ENCODE measurements around the gene PROK1.
A peak's percentile ranks its signal among the peaks of the same experiment; 100 is the strongest.

PROK1 gene

DNA sequence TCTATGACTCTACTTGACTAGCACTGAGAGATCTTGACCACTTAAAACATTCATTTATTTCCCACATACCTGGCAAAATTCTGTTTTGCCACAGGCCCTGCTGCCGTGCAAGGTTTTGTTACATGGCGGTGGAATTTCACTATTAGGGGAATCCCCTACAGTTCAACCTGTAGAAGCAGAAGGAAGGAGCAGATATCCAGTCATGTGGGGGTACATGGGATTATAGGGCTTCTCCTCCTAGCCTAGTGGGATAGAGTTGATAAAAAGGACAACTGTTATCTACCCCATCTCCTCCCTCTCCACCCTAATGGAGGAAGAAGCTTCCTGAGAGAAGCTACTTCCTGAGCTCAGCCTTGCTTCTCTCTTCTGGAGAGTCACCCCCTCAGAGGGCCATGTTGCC lies 17.7 kb upstream of the PROK1 start:
- Histone ChIP-seq H2AFZ (ENCODE audit: low read depth, low read length) (no peak overlapping the region), H3K4ac (ENCODE audit: low read depth in 1 of 2, low read length in 2 of 2) (no peak overlapping the region), H3K9ac (ENCODE audit: low read length) (no peak overlapping the region), H3K23ac (ENCODE audit: low read length in 2 of 2) (no peak overlapping the region), H2BK15ac (ENCODE audit: low read depth, poor library complexity, severe bottlenecking) (no peak overlapping the region), H2BK5ac (ENCODE audit: low read depth, low read length, poor library complexity, severe bottlenecking) (no peak overlapping the region), H3K9me3 (ENCODE audit: control insufficient read depth, low read length) (no peaks in the 10 kb centered on the region), H3K27me3 (ENCODE audit: control insufficient read depth in 1 of 2, insufficient read depth in 1 of 2, low read length in 2 of 2) (peaks cover 36 to 56% of the 10 kb centered on the region in 2 experiments), H4K91ac (ENCODE audit: low read length) (no peak overlapping the region), H3K27ac (ENCODE audit: low read length, poor library complexity, severe bottlenecking) (no peak overlapping the region), H3K14ac (ENCODE audit: low read length in 2 of 2) (no peak overlapping the region), H3K4me1 (ENCODE audit: control insufficient read depth, insufficient read depth, low read depth, low read length) (peaks cover 4% of the 10 kb centered on the region), H3K4me2 (ENCODE audit: low read length, poor library complexity, severe bottlenecking) (no peak overlapping the region), H2AK5ac (ENCODE audit: low read length, severe bottlenecking) (no peak overlapping the region), H3K79me1 (replicated peaks; ENCODE audit: low read length, poor library complexity, severe bottlenecking) (no peaks in the 10 kb centered on the region), H2BK120ac (ENCODE audit: low read depth, low read length) (no peak overlapping the region), H3K4me3 (ENCODE audit: insufficient read depth in 1 of 2, low read depth in 1 of 2, low read length in 2 of 2) (no peak overlapping the region), H2BK12ac (ENCODE audit: low read length in 2 of 2) (no peak overlapping the region), H3K36me3 (ENCODE audit: control insufficient read depth in 1 of 2, insufficient read depth in 2 of 2, low read depth in 1 of 2, low read length in 2 of 2) (no peaks in the 10 kb centered on the region), H3K18ac (ENCODE audit: low read depth in 1 of 2, low read length in 2 of 2) (no peak overlapping the region), H4K8ac (ENCODE audit: low read length) (no peak overlapping the region)
- no peak for DNase-seq
- 100% methylated on average over 2 of the region's 2 CpGs for WGBS

- Histone ChIP-seq H2AFZ (ENCODE audit: low read depth, low read length) (no peak overlapping the region), H3K23ac (ENCODE audit: low read length in 2 of 2) (no peak overlapping the region), H3K9ac (ENCODE audit: low read length) (no peak overlapping the region), H3K4me2 (ENCODE audit: low read length, poor library complexity, severe bottlenecking) (no peak overlapping the region), H3K4ac (ENCODE audit: low read depth in 1 of 2, low read length in 2 of 2) (no peak overlapping the region), H3K27ac (ENCODE audit: low read length, poor library complexity, severe bottlenecking) (no peak overlapping the region), H3K4me3 (ENCODE audit: insufficient read depth in 1 of 2, low read depth in 1 of 2, low read length in 2 of 2) (no peak overlapping the region), H4K91ac (ENCODE audit: low read length) (no peak overlapping the region), H2BK12ac (ENCODE audit: low read length in 2 of 2) (no peak overlapping the region), H3K27me3 (ENCODE audit: control insufficient read depth in 1 of 2, insufficient read depth in 1 of 2, low read length in 2 of 2) (peaks cover 36 to 51% of the 10 kb centered on the region in 2 experiments), H2BK5ac (ENCODE audit: low read depth, low read length, poor library complexity, severe bottlenecking) (no peak overlapping the region), H3K4me1 (ENCODE audit: control insufficient read depth, insufficient read depth, low read depth, low read length) (peaks cover 4% of the 10 kb centered on the region), H2BK120ac (ENCODE audit: low read depth, low read length) (no peak overlapping the region), H2AK5ac (ENCODE audit: low read length, severe bottlenecking) (no peak overlapping the region), H3K18ac (ENCODE audit: low read depth in 1 of 2, low read length in 2 of 2) (no peak overlapping the region), H2BK15ac (ENCODE audit: low read depth, poor library complexity, severe bottlenecking) (no peak overlapping the region), H3K14ac (ENCODE audit: low read length in 2 of 2) (no peak overlapping the region), H3K79me1 (replicated peaks; ENCODE audit: low read length, poor library complexity, severe bottlenecking) (no peaks in the 10 kb centered on the region), H3K36me3 (ENCODE audit: control insufficient read depth in 1 of 2, insufficient read depth in 2 of 2, low read depth in 1 of 2, low read length in 2 of 2) (no peaks in the 10 kb centered on the region), H3K9me3 (ENCODE audit: control insufficient read depth, low read length) (no peaks in the 10 kb centered on the region), H4K8ac (ENCODE audit: low read length) (no peak overlapping the region)
- WGBS = 20% methylated on average over 3 of the region's 3 CpGs
- peak; percentile 59 for DNase-seq
Observed at GRCh38 chr1:110433803-110434202, 17.1 kb upstream of the PROK1 start.

DNA sequence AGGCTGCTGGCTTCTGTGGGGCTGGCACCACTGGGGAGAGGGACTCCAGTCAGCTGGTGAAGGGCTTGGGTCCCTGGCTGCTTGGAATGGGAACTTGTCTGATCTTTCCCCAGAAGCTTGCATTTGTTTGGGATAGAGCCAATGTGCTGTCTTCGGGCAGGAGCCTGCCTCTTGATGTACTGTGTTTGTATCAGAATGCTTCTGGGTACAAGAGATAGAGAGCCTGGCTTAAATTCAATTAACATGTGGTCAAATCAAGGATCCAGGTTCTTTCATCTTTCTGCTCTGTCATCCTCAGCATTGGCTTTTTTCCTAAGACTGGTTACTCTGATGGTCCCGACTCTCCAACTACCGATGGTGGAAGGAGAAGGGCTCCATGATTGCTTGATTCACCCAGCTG lies 16.0 kb upstream of the PROK1 start:
- no peak overlapping the region for H3K4me3 ChIP-seq (ENCODE audit: insufficient read depth in 1 of 2, low read depth in 1 of 2, low read length in 2 of 2)

DNA sequence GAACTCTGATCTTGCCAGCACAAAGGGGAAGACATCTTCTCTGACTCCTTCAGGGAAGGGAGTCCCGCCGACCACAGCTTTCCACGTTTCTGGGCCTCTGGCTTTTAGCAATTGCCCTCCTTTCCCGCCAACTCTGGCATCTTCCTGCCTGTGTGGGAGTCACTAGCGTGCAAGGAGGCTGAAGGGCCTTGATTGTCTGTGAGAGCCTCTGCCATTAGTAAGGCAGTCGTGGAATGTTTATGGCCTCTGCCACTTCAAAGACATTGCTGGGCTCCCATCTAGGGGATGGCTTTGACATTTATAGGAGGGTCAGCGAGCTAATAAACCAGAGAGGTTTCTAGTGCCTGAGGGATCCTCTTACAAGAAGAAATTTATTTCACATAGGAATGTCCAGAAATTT lies 14.3 kb upstream of the PROK1 start:
- Histone ChIP-seq H3K4me3 (ENCODE audit: insufficient read depth in 1 of 2, low read depth in 1 of 2, low read length in 2 of 2) (no peak overlapping the region), H2AK5ac (ENCODE audit: low read length, severe bottlenecking) (no peak overlapping the region), H3K4ac (ENCODE audit: low read depth in 1 of 2, low read length in 2 of 2) (no peak overlapping the region), H3K9me3 (ENCODE audit: control insufficient read depth, low read length) (no peaks in the 10 kb centered on the region), H3K4me1 (ENCODE audit: control insufficient read depth, insufficient read depth, low read depth, low read length) (peaks cover 4% of the 10 kb centered on the region), H4K91ac (ENCODE audit: low read length) (no peak overlapping the region), H3K18ac (ENCODE audit: low read depth in 1 of 2, low read length in 2 of 2) (no peak overlapping the region), H2BK12ac (ENCODE audit: low read length in 2 of 2) (no peak overlapping the region), H3K9ac (ENCODE audit: low read length) (no peak overlapping the region), H3K23ac (ENCODE audit: low read length in 2 of 2) (no peak overlapping the region), H3K4me2 (ENCODE audit: low read length, poor library complexity, severe bottlenecking) (no peak overlapping the region), H2BK15ac (ENCODE audit: low read depth, poor library complexity, severe bottlenecking) (no peak overlapping the region), H3K36me3 (ENCODE audit: control insufficient read depth in 1 of 2, insufficient read depth in 2 of 2, low read depth in 1 of 2, low read length in 2 of 2) (no peaks in the 10 kb centered on the region), H2AFZ (ENCODE audit: low read depth, low read length) (no peak overlapping the region), H3K79me1 (replicated peaks; ENCODE audit: low read length, poor library complexity, severe bottlenecking) (no peaks in the 10 kb centered on the region), H2BK120ac (ENCODE audit: low read depth, low read length) (no peak overlapping the region), H2BK5ac (ENCODE audit: low read depth, low read length, poor library complexity, severe bottlenecking) (no peak overlapping the region), H3K14ac (ENCODE audit: low read length in 2 of 2) (no peak overlapping the region), H3K27me3 (ENCODE audit: control insufficient read depth in 1 of 2, insufficient read depth in 1 of 2, low read length in 2 of 2) (peaks cover 14 to 42% of the 10 kb centered on the region in 2 experiments), H3K27ac (ENCODE audit: low read length, poor library complexity, severe bottlenecking) (no peak overlapping the region), H4K8ac (ENCODE audit: low read length) (no peak overlapping the region)
- 3% methylated on average over 5 of the region's 7 CpGs for WGBS
- peak; percentile 83 for DNase-seq

More for the DNA sequence above, 16.0 kb upstream of the PROK1 start:
- H2BK12ac ChIP-seq (ENCODE audit: low read length in 2 of 2) = no peak overlapping the region
- no peak overlapping the region for H3K9ac ChIP-seq (ENCODE audit: low read length)
- 93% methylated on average over 3 of the region's 3 CpGs for WGBS
- no peak overlapping the region for H2AFZ ChIP-seq (ENCODE audit: low read depth, low read length)
- no peak for DNase-seq
- H3K27ac ChIP-seq (ENCODE audit: low read length, poor library complexity, severe bottlenecking) = no peak overlapping the region
- H4K91ac ChIP-seq (ENCODE audit: low read length) = no peak overlapping the region
- no peaks in the 10 kb centered on the region for H3K9me3 ChIP-seq (ENCODE audit: control insufficient read depth, low read length)
- no peak overlapping the region for H3K23ac ChIP-seq (ENCODE audit: low read length in 2 of 2)
- H3K4ac ChIP-seq (ENCODE audit: low read depth in 1 of 2, low read length in 2 of 2) = no peak overlapping the region
- peaks cover 31 to 54% of the 10 kb centered on the region in 2 experiments for H3K27me3 ChIP-seq (ENCODE audit: control insufficient read depth in 1 of 2, insufficient read depth in 1 of 2, low read length in 2 of 2)
- no peak overlapping the region for H2BK5ac ChIP-seq (ENCODE audit: low read depth, low read length, poor library complexity, severe bottlenecking)
- no peak overlapping the region for H3K18ac ChIP-seq (ENCODE audit: low read depth in 1 of 2, low read length in 2 of 2)
- no peaks in the 10 kb centered on the region for H3K79me1 ChIP-seq (replicated peaks; ENCODE audit: low read length, poor library complexity, severe bottlenecking)
- peaks cover 4% of the 10 kb centered on the region for H3K4me1 ChIP-seq (ENCODE audit: control insufficient read depth, insufficient read depth, low read depth, low read length)
- no peak overlapping the region for H2BK15ac ChIP-seq (ENCODE audit: low read depth, poor library complexity, severe bottlenecking)
- H3K36me3 ChIP-seq (ENCODE audit: control insufficient read depth in 1 of 2, insufficient read depth in 2 of 2, low read depth in 1 of 2, low read length in 2 of 2) = no peaks in the 10 kb centered on the region
- no peak overlapping the region for H4K8ac ChIP-seq (ENCODE audit: low read length)
- no peak overlapping the region for H2BK120ac ChIP-seq (ENCODE audit: low read depth, low read length)
- H3K14ac ChIP-seq (ENCODE audit: low read length in 2 of 2) = no peak overlapping the region
- H3K4me2 ChIP-seq (ENCODE audit: low read length, poor library complexity, severe bottlenecking) = no peak overlapping the region
- no peak overlapping the region for H2AK5ac ChIP-seq (ENCODE audit: low read length, severe bottlenecking)
